ENCODE results near the gene IL1RN. TPM values are rescaled to one million over a fixed set of nuclear protein-coding genes. Genes with fewer than 3 reads are reported as not detected.

Gene IL1RN
- total RNA-seq, 1 donor from 2014 or later = not detected

GRCh38 chr2:113135317-113135716 is 7.9 kb downstream of the IL1RN start:
- H3K36me3 Mint-ChIP-seq (ENCODE audit: low read depth) = no peaks in the 10 kb centered on the region
- no peaks in the 10 kb centered on the region for H3K4me1 Mint-ChIP-seq
- no peak overlapping the region for H3K4me3 Mint-ChIP-seq
- no peak overlapping the region for H3K27ac Mint-ChIP-seq (ENCODE audit: unreplicated experiment)
- no peak for TF ChIP-seq CTCF (conservative IDR thresholded peaks at IDR 0.05)
- H3K9me3 Mint-ChIP-seq = no peaks in the 10 kb centered on the region
- no peak for DNase-seq (ENCODE audit: low read depth, low spot score)
- no peaks in the 10 kb centered on the region for H3K27me3 Mint-ChIP-seq (ENCODE audit: low read depth)

GRCh38 chr2:113136828-113137775 is 9.7 kb downstream of the IL1RN start:
- no peak overlapping the region for H3K4me3 Mint-ChIP-seq
- no peaks in the 10 kb centered on the region for H3K36me3 Mint-ChIP-seq (ENCODE audit: low read depth)
- peak; percentile 80 for TF ChIP-seq CTCF (conservative IDR thresholded peaks at IDR 0.05)
- no peaks in the 10 kb centered on the region for H3K9me3 Mint-ChIP-seq
- peak; percentile 60 for DNase-seq (ENCODE audit: low read depth, low spot score)
- H3K27ac Mint-ChIP-seq (ENCODE audit: unreplicated experiment) = no peak overlapping the region
- H3K4me1 Mint-ChIP-seq = no peaks in the 10 kb centered on the region
- H3K27me3 Mint-ChIP-seq (ENCODE audit: low read depth) = no peaks in the 10 kb centered on the region

GRCh38 chr2:113137827-113138226 is 10.4 kb downstream of the IL1RN start:
- no peak overlapping the region for H3K4me3 Mint-ChIP-seq
- no peaks in the 10 kb centered on the region for H3K9me3 Mint-ChIP-seq
- H3K4me1 Mint-ChIP-seq = no peaks in the 10 kb centered on the region
- no peak overlapping the region for H3K27ac Mint-ChIP-seq (ENCODE audit: unreplicated experiment)
- no peak for TF ChIP-seq CTCF (conservative IDR thresholded peaks at IDR 0.05)
- no peaks in the 10 kb centered on the region for H3K27me3 Mint-ChIP-seq (ENCODE audit: low read depth)
- no peaks in the 10 kb centered on the region for H3K36me3 Mint-ChIP-seq (ENCODE audit: low read depth)
- no peak for DNase-seq (ENCODE audit: low read depth, low spot score)

- Mint-ChIP-seq H3K4me3 (no peak overlapping the region), H3K9me3 (no peaks in the 10 kb centered on the region), H3K36me3 (ENCODE audit: low read depth) (no peaks in the 10 kb centered on the region), H3K27ac (ENCODE audit: unreplicated experiment) (no peak overlapping the region), H3K27me3 (ENCODE audit: low read depth) (no peaks in the 10 kb centered on the region), H3K4me1 (no peaks in the 10 kb centered on the region)
- TF ChIP-seq CTCF (conservative IDR thresholded peaks at IDR 0.05) = peak; percentile 91
- DNase-seq (ENCODE audit: low read depth, low spot score) = peak; percentile 56
These were observed 11.3 kb downstream of the IL1RN start for GRCh38 chr2:113138428-113139322.

- H3K9me3 Mint-ChIP-seq = peaks cover 10% of the 10 kb centered on the region
- TF ChIP-seq CTCF (conservative IDR thresholded peaks at IDR 0.05) = no peak
- H3K27me3 Mint-ChIP-seq (ENCODE audit: low read depth) = peaks cover 6% of the 10 kb centered on the region
- H3K4me1 Mint-ChIP-seq = no peaks in the 10 kb centered on the region
- H3K27ac Mint-ChIP-seq (ENCODE audit: unreplicated experiment) = no peak overlapping the region
- H3K36me3 Mint-ChIP-seq (ENCODE audit: low read depth) = no peaks in the 10 kb centered on the region
- H3K4me3 Mint-ChIP-seq = no peak overlapping the region
- DNase-seq (ENCODE audit: low read depth, low spot score) = no peak
These were observed 14.1 kb downstream of the IL1RN start for GRCh38 chr2:113141451-113141850.
